ENCODE measurements around the gene BBS2. TPM values are rescaled to one million over a fixed set of nuclear protein-coding genes. Genes with fewer than 3 reads are reported as not detected.

The BBS2 gene
- total and polyA plus RNA-seq, 2 of the 13 experiments (the other 11 are each of a cell fraction or from before 2014, with no cell fraction given): 59.7 to 68.3 TPM

GRCh38 chr16:56451753-56452689 is 67.8 kb downstream of the BBS2 start (continued):
- TF ChIP-seq HES4 (CRISPR knock-in tag; IDR thresholded peaks at IDR 0.05; ENCODE audit: borderline replicate concordance) (no peak), PITX1 (CRISPR knock-in tag; IDR thresholded peaks at IDR 0.05) (0 out of 2 replicates have a peak, but pooled peaks have one; percentile 16), ZNF432 (CRISPR knock-in tag; IDR thresholded peaks at IDR 0.05; ENCODE audit: borderline replicate concordance) (no peak), ATM (IDR thresholded peaks at IDR 0.05; ENCODE audit: borderline replicate concordance) (no peak), GPBP1L1 (CRISPR knock-in tag; IDR thresholded peaks at IDR 0.05) (no peak), TERF1 (CRISPR knock-in tag; IDR thresholded peaks at IDR 0.05) (no peak), ADNP (CRISPR knock-in tag; IDR thresholded peaks at IDR 0.05) (0 out of 2 replicates have a peak, but pooled peaks have one; percentile 24), ATRX (CRISPR knock-in tag; IDR thresholded peaks at IDR 0.05; ENCODE audit: borderline replicate concordance) (no peak), MAX (IDR thresholded peaks at IDR 0.05) (peak; percentile 36), U2AF2 (IDR thresholded peaks at IDR 0.05; ENCODE audit: low read depth, low read length) (no peak), ASH2L (IDR thresholded peaks at IDR 0.05; ENCODE audit: insufficient read length, low read depth, low read length) (peak; percentile 14), BCL3 (CRISPR knock-in tag; IDR thresholded peaks at IDR 0.05) (no peak)

Measured in HepG2 (cell line).